Measurements from ENCODE around the gene BAIAP3.

- TF ChIP-seq CTCF (IDR thresholded peaks at IDR 0.05) (no peak), POLR2A (IDR thresholded peaks at IDR 0.05) (no peak)
Measured at GRCh38 chr16:1355591-1355990, 22.1 kb downstream of the BAIAP3 start.

All from Peyer's patch (tissue), 4 donors.